NCI-H446 (cell line): ENCODE measurements around the gene C1QL2.

Experiments used
- DNase-seq, 2 experiments: peaks; one replicate each; lab custom pipeline; 2025; lab: John Stamatoyannopoulos, UW

The C1QL2 gene

DNA sequence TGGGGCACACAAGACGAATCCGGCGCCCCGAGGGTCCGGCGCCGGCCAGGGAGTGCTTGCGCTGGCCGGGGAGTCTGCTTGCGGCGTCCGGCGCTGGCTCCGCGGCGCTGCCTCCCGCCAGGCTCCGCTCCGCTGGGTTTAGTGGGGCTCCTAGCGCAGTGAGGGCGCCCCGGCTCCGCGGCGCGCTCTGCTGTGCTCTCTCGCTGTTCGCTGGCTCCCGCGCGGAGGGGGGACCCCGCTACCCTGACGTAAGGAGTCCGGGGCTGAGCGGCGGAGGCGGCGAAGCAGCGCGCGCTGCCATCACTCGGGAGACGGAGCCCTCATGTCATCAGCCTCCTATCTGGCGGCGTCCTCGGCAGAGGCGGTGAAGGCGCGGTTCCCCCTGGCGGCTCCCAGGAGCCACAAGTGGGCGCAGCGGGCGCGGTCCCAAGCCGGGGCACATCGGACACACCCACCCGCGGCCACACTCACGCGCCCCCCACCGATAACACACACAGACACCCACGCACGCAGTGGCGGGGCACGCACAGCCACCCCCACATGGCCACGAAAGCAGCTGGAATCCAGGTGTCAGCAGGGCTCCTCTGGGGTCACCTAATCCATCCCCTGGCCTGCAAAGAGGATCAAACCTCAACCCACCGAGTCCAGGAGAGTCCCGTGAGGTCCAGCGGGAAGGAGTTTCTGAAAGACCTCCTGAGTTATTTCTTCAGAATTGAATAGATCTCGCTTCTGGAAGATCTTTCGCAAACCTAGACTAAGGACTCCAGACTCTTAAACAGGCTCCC lies at the start of gene C1QL2:
C1QL2 (minus strand) TSS at position 189 of the 785 bp plus-strand sequence. CDS start 482 bp downstream, outside the sequence.
- no peak for DNase-seq

- DNase-seq: no peak
These were observed 48.9 kb upstream of the C1QL2 start for GRCh38 chr2:119207447-119207846.

DNA sequence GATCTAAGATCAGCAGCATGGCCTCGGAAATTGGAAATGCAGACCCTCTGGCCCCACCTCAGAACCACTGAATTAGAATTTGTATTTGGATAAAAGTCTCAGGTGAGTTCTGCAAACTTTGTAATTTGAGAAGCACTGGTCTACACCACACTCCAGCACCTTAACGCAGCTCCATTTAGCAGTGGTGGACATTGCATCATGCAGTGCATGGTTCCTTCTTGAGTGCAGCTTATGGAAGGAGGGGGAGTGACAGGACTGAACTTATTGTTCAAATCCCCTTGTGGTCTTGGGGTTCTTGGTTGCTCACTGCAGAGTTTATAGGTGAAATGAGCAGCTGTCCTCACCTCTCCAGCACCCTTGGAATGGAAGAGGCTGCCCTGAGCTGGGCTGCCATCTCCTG lies 47.6 kb upstream of the C1QL2 start:
- DNase-seq: no peak

GRCh38 chr2:119205001-119205706 lies 46.6 kb upstream of the C1QL2 start:
- no peak for DNase-seq

DNA sequence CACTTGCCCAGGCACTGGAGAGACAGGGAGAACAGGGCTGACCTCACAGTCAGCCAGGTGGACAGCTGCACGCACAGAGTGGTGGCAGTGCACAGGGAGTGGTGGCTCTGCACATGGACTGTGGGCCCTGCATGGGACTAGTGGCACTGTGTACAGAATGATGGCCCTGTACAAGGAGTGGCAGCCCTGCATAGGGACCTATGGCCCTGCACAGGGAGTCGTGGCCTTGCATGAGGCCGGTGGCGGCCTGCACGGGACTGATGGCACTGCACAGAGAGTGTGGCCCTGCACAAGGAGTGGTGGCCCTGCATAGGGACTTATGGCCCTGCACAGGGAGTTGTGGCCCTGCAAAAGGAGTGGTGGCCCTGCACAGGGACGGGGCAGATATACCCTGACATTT lies 46.0 kb upstream of the C1QL2 start:
- no peak for DNase-seq

DNA sequence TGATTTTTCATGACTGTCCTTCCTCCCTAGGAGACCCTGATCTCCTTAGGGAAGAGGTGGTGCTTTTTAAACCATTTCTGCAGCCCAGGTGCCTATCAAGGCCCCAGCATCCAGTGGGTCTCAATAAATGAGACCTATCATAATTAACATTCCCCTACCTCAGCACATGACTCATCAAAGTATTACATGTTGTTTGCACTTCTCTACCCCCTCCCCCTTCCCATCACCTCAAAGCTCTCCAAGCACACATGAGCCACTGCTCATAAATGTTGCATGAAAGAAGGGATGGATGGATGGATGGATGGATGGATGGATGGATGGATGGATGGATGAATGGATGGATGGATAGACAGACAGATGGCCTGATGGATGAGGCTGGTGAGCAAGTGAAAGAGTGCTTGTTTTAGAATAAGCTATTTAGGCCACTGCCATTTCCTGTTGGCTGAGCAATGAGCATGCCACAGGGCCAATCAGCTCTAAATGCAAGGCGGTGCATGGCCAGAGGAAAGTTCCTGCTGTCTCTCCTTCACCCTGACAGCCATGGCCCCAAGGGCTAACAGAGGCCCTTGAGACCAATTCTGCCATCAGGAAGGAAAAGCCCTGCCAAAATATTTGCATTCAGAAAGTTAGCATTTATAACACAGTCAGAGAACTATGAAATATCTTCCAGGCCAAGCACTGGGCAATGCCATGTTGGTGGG lies 44.2 kb upstream of the C1QL2 start:
- no peak for DNase-seq

- DNase-seq: no peak
These were observed 43.3 kb upstream of the C1QL2 start for GRCh38 chr2:119201815-119202214.

DNA sequence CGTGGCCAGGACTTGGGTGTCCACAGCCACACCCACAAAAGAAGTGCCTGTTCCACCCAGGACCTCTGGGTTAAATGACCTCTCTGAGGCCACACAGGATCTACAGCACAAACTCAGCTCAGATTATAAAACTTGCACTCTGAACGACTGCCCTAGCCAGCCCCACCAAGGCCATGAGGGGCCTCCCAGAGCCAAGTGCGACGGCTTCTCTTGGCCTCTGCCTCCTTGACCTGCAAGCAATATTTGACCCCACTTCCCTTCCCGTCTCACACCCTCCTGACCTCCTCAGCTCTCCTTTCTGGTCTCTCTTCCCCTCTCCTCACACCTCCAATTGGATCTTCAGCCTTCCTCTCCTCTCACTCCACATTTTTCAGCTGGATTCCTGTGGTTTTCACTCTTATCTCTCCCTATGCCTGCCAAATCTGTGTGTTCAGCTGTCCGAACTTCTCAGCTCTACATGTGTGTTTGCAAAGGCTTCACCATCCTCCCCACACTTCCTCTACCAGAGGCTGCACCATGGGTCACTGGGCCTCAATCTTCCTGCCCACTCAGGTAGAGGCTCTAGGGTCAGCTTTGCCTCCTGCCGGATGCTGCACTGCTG lies 39.8 kb upstream of the C1QL2 start:
- no peak for DNase-seq

GRCh38 chr2:119197529-119198239 lies 39.1 kb upstream of the C1QL2 start:
- no peak for DNase-seq

GRCh38 chr2:119197126-119197405 lies 38.5 kb upstream of the C1QL2 start:
- no peak for DNase-seq

- no peak for DNase-seq
These were observed 38.0 kb upstream of the C1QL2 start for GRCh38 chr2:119196301-119197125.

DNA sequence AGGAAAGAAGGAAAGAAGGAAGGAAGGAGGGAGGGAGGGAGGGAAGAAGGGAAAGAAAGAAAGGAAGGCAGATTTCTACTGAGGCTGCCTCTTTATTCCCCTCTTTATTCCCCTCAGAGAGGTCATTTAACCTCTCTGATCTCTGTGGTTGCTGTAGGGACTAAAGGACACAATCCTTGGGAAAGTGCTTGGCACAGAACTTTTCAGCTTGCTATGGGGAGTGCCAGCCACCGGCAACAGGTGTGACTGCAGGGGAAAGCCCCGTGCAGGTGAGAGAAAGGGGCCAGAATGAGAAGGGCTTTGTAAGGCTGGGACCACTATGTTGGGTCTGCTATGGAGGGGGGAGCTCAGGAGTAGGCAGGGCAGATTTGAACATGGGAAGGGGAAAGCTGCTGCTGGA lies 37.3 kb upstream of the C1QL2 start:
- DNase-seq: no peak

DNA sequence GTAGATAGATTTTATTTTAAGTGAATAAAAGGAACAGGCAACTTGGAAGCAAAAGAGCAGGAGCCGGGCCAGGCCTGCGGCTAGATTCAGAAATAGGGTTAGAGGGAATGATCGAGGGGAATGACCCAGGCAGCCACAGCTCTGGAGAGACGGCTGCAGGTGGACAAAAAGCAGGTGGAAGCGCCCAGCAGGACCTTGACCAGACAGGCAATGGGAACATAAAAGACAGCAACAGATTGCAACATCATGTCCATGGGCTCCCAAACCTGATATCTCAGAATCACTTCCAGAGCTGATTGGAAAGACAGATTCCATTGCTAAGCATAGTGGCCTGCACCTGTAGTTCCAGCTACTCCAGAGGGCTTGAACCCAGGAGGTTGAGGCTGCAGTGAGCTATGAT lies 36.5 kb upstream of the C1QL2 start:
- DNase-seq: no peak

DNA sequence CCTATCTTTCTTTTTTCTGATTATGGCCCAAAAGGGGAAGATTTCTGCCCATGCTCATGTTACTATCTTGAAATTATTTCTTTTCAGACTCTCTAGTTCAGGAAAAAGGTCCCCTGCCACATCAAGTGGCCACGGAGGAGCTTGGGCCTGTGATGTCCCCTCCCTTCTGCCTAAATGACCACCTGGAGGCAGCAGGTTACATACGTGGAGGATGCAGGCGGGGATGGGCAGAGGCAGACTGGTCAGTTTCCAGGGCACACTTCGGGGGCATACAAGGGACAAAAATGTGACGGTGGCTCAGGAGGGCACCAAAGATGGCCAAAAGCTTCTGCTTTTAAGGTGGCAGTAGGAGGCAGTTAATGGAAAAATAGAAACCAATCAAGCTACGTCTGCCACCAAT lies 34.3 kb upstream of the C1QL2 start:
- no peak for DNase-seq

- no peak for DNase-seq
These were observed 32.0 kb upstream of the C1QL2 start for GRCh38 chr2:119190321-119191111.

GRCh38 chr2:119184512-119184911 lies 26.0 kb upstream of the C1QL2 start:
- DNase-seq: no peak

GRCh38 chr2:119181791-119182445 lies 23.4 kb upstream of the C1QL2 start:
- DNase-seq: peak in 1 of 2 experiments; percentile 70

DNA sequence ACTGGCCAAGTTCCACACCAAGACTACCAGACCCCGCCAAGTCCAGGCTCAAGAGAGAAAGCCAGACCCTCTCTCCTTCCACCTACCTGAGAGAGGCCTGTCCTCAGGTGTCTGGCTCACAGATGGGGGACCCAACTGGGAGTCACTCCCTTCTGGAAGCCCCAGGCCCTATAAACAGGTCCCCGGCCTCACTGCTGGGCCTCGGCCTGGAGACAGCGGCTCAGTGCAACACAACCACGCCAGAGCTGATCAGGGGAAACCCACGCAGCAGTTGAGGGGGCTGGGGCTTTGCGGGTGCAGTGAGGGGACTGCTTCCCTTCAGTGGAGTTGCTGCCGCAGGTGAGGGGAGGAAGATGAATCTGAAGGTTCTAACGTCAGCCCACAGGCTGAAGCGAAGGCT lies 22.8 kb upstream of the C1QL2 start:
- DNase-seq: peak in 1 of 2 experiments; percentile 11

DNA sequence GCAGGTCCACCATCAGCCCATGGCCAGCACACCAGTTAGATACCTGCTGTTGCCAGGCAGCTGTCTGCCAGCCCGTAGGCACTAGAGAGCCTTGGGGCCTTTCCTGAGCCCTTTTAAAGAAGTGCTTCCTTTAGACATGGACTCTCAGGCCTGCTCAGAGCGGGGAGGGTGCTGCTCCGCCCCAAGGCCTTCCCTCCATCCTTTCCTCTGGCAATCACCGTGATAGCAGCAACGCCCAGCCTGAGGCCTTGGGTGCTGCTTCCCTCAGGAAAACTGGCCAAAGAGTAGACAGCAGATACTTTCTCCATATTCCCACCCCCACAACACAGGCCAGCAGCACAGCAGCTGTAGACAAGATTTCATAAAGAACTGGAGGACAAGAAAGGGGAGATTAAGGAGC lies 22.3 kb upstream of the C1QL2 start:
- DNase-seq: no peak

DNA sequence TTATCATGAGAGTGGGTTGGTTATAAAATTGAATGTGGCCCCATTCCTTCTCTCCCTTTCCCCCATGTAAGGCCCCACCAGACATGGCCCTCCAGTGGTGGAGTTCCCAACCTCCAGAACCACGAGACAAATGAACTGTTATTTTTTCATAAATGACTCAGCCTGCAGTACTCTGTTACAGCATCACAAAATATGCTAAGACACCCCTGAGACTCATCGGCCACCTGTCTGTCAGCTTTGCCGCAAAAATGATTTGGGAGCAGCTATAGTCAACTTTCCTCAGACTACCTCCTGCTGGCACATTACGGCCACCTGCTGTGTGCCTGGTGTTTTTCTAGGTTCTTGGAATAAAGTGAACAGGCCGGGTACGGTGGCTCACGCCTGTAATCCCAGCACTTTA lies 21.4 kb upstream of the C1QL2 start:
- DNase-seq: no peak
